ENCODE results near the gene ZNF609.

ZNF609 gene

GRCh38 chr15:64678126-64678819 is 217.9 kb downstream of the ZNF609 start:
- FAIRE-seq, result no peak
- TF ChIP-seq, protein P1, sequence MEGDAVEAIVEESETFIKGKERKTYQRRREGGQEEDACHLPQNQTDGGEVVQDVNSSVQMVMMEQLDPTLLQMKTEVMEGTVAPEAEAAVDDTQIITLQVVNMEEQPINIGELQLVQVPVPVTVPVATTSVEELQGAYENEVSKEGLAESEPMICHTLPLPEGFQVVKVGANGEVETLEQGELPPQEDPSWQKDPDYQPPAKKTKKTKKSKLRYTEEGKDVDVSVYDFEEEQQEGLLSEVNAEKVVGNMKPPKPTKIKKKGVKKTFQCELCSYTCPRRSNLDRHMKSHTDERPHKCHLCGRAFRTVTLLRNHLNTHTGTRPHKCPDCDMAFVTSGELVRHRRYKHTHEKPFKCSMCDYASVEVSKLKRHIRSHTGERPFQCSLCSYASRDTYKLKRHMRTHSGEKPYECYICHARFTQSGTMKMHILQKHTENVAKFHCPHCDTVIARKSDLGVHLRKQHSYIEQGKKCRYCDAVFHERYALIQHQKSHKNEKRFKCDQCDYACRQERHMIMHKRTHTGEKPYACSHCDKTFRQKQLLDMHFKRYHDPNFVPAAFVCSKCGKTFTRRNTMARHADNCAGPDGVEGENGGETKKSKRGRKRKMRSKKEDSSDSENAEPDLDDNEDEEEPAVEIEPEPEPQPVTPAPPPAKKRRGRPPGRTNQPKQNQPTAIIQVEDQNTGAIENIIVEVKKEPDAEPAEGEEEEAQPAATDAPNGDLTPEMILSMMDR (IDR thresholded peaks at IDR 0.05; ENCODE audit: insufficient read depth, missing control alignments), result no peak

DNA sequence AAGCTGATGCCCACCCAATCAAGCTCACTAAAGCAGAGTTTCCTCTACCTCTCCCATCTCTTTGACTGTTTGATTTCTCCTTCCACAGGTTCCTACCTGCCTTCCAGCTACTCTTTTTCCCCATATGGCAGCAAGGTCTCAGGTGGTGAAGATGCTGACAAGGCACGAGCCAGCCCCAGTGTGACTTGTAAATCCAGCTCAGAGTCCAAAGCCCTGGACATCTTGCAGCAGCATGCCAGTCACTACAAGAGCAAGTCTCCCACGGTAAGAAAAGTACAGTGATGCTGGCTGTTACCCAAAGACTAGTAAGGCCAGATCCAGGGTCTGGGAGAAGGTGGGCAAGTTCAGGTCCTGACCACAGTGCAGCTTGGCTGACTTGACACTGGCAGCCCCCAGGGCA is 219.7 kb downstream of the ZNF609 start:
- DNase-seq (ENCODE audit: insufficient read length, low spot score), result no peak
- FAIRE-seq, result no peak
- TF ChIP-seq, protein P1 (IDR thresholded peaks at IDR 0.05; ENCODE audit: insufficient read depth, missing control alignments), result no peak

More at GRCh38 chr15:64678126-64678819, 217.9 kb downstream of the ZNF609 start:
- DNase-seq (ENCODE audit: insufficient read length, low spot score), result no peak

GRCh38 chr15:64681424-64682024 is 221.1 kb downstream of the ZNF609 start:
- peak; percentile 85 for DNase-seq (ENCODE audit: insufficient read length, low spot score)
- no peak for FAIRE-seq
- TF ChIP-seq, protein P1 (IDR thresholded peaks at IDR 0.05; ENCODE audit: insufficient read depth, missing control alignments), result peak; percentile 71

GRCh38 chr15:64682255-64682654 is 221.9 kb downstream of the ZNF609 start:
- DNase-seq (ENCODE audit: insufficient read length, low spot score) (no peak), FAIRE-seq (no peak)
- TF ChIP-seq, protein P1 (IDR thresholded peaks at IDR 0.05; ENCODE audit: insufficient read depth, missing control alignments), result no peak

- no peak for FAIRE-seq
- no peak for DNase-seq (ENCODE audit: insufficient read length, low spot score)
- TF ChIP-seq, protein P1 (IDR thresholded peaks at IDR 0.05; ENCODE audit: insufficient read depth, missing control alignments), result no peak
Measured at GRCh38 chr15:64683378-64683777, 223.0 kb downstream of the ZNF609 start.

GRCh38 chr15:64685230-64685888 is 225.0 kb downstream of the ZNF609 start:
- FAIRE-seq (no peak), DNase-seq (ENCODE audit: insufficient read length, low spot score) (no peak)
- TF ChIP-seq, protein P1 (IDR thresholded peaks at IDR 0.05; ENCODE audit: insufficient read depth, missing control alignments), result no peak
